GM12878 (cell line): ENCODE results near the gene SRP54. TPM values are rescaled to one million over a fixed set of nuclear protein-coding genes. Genes with fewer than 3 reads are reported as not detected.

Experiments used
- ATAC-seq: fragments of 200-7000 bp; cut with Tn5 transposase; 3 replicates; pipeline ENCODE4 v1.9.1; 2020; ENCODE audit warnings: mild to moderate bottlenecking, moderate library complexity
- BruUV-seq: library from RNA; stranded (reverse); fragments of 400-500 nt; replicated peaks from 2 replicates; lab custom pipeline; 2021; lab: Mats Ljungman, UMichigan
- CTCF ChIA-PET: fragments of 300-600 bp; sonication (Branson Sonifier 250); formaldehyde crosslinking; extraction: SDS; loops from one replicate; lab custom pipeline; 2021; ENCODE audit warnings: inconsistent platforms; lab: Yijun Ruan, JAX
- POLR2A ChIA-PET: fragments of 350-600 bp; formaldehyde crosslinking; extraction: SDS; loops from one replicate; lab custom pipeline; 2021; ENCODE audit warnings: inconsistent platforms; lab: Charles Lee
- RAD21 ChIA-PET: fragments of 300-600 bp; sonication (Branson Sonifier 250); formaldehyde crosslinking; loops from one replicate; lab custom pipeline; 2023; ENCODE audit warnings: antibody characterized with exemption; ENCODE audit not compliant: unreplicated experiment; lab: Charles Lee
- SMC1A ChIA-PET: fragments of 300-600 bp; sonication (Branson Sonifier 250); formaldehyde crosslinking; loops from one replicate; lab custom pipeline; 2023; ENCODE audit not compliant: unreplicated experiment, uncharacterized antibody; lab: Charles Lee
- DNase-seq: peaks from one replicate; pipeline ENCODE4 v3.0.0-alpha.2; 2011; ENCODE audit warnings: low read depth, low spot score
- FAIRE-seq: peaks from 3 replicates; lab custom pipeline; 2011; peaks lifted over from hg19 to GRCh38; lab: Jason Lieb, UNC
- H2AFZ ChIP-seq: 2 replicates; pipeline ENCODE4 v1.6.0; 2011; ENCODE audit warnings: low read depth, low read length, control low read depth; ENCODE audit not compliant: control insufficient read depth
- H3K27ac ChIP-seq: 2 replicates; pipeline ENCODE4 v1.5.1; 2011; ENCODE audit warnings: control low read depth; ENCODE audit not compliant: control insufficient read depth, insufficient read depth
- H3K27me3 ChIP-seq, 2 experiments: replicated peaks in 1 of 2; 2 replicates each; pipeline versions ENCODE4 v1.6.0 to v1.6.1; 2011; ENCODE audit warnings: low read length in 1 of 2; ENCODE audit not compliant: control insufficient read depth in 2 of 2, insufficient read depth in 2 of 2
- H3K36me3 ChIP-seq, 2 experiments: 2 replicates each; pipeline ENCODE4 v1.5.1; 2011; ENCODE audit warnings: low read length in 1 of 2; ENCODE audit not compliant: control insufficient read depth in 2 of 2, insufficient read depth in 2 of 2
- H3K4me1 ChIP-seq: 2 replicates; pipeline ENCODE4 v1.6.1; 2011; ENCODE audit warnings: mild to moderate bottlenecking, low read length, moderate library complexity, mixed read lengths; ENCODE audit not compliant: control insufficient read depth, insufficient read depth
- H3K4me2 ChIP-seq: 2 replicates; pipeline ENCODE4 v1.6.0; 2011; ENCODE audit warnings: control low read depth; ENCODE audit not compliant: control insufficient read depth, insufficient read depth
- H3K4me3 ChIP-seq: fragments of 200-600 bp; sonication (generic); 2 replicates; pipeline ENCODE4 v1.5.1; 2016
- H3K79me2 ChIP-seq: 2 replicates; pipeline ENCODE4 v1.6.0; 2011; ENCODE audit warnings: low read length; ENCODE audit not compliant: control insufficient read depth, insufficient read depth
- H3K9ac ChIP-seq: 2 replicates; pipeline ENCODE4 v1.8.0; 2011; ENCODE audit warnings: low read length, control low read depth, mixed read lengths; ENCODE audit not compliant: control insufficient read depth, insufficient read depth
- H3K9me3 ChIP-seq: replicated peaks from 3 replicates; pipeline ENCODE4 v1.5.1; 2011; ENCODE audit warnings: mild to moderate bottlenecking, low read length; ENCODE audit not compliant: control insufficient read depth, insufficient read depth
- H4K20me1 ChIP-seq: 2 replicates; pipeline ENCODE4 v1.6.0; 2011; ENCODE audit not compliant: control insufficient read depth, insufficient read depth
- ATF3 ChIP-seq: IDR thresholded peaks from 2 replicates; pipeline ENCODE4 v1.6.1; 2011; ENCODE audit warnings: low read depth, mild to moderate bottlenecking, low read length, moderate library complexity, borderline replicate concordance; ENCODE audit errors: extremely low read depth
- ATF7 ChIP-seq: fragments of 450-650 bp; IDR thresholded peaks from 2 replicates; pipeline ENCODE4 v1.6.1; 2016; ENCODE audit warnings: low read depth, mild to moderate bottlenecking
- BMI1 ChIP-seq: fragments of 450-650 bp; IDR thresholded peaks from 2 replicates; pipeline ENCODE4 v1.6.1; 2016; ENCODE audit warnings: mild to moderate bottlenecking, moderate library complexity, borderline replicate concordance
- CREM ChIP-seq: IDR thresholded peaks from 2 replicates; pipeline ENCODE4 v1.6.1; 2014; ENCODE audit warnings: antibody characterized with exemption, low read depth
- E2F8 ChIP-seq: fragments of 450-650 bp; IDR thresholded peaks from 2 replicates; pipeline ENCODE4 v1.6.1; 2018; ENCODE audit warnings: mild to moderate bottlenecking, low read depth, moderate library complexity; ENCODE audit not compliant: partially characterized antibody
- FOS ChIP-seq: IDR thresholded peaks from 3 replicates; pipeline ENCODE4 v1.6.1; 2011; ENCODE audit warnings: borderline replicate concordance; ENCODE audit not compliant: insufficient read length; ENCODE audit errors: extremely low read depth
- HDAC6 ChIP-seq: fragments of 200-600 bp; sonication (generic); IDR thresholded peaks from one replicate; pipeline ENCODE4 v1.8.0; 2017; ENCODE audit warnings: antibody characterized with exemption; ENCODE audit not compliant: unreplicated experiment
- MAX ChIP-seq: IDR thresholded peaks from 2 replicates; pipeline ENCODE4 v1.6.1; 2012; ENCODE audit warnings: low read depth, low read length, improper control_type of control experiment
- NFXL1 ChIP-seq: fragments of 450-650 bp; IDR thresholded peaks from 2 replicates; pipeline ENCODE4 v1.6.1; 2017; ENCODE audit warnings: antibody characterized with exemption, mild to moderate bottlenecking, borderline replicate concordance
- NR2C2 ChIP-seq: IDR thresholded peaks from 2 replicates; pipeline ENCODE4 v1.6.1; 2011; ENCODE audit warnings: borderline replicate concordance, low read depth; ENCODE audit not compliant: control insufficient read depth, insufficient read length
- RCOR1 ChIP-seq: conservative IDR thresholded peaks from 2 replicates; pipeline ENCODE4 v1.6.1; 2012; ENCODE audit warnings: low read depth, low read length, improper control_type of control experiment
- SMARCA5 ChIP-seq: fragments of 450-650 bp; IDR thresholded peaks from 2 replicates; pipeline ENCODE4 v1.6.1; 2017; ENCODE audit warnings: mild to moderate bottlenecking
- ZNF207 ChIP-seq: fragments of 450-650 bp; IDR thresholded peaks from 2 replicates; pipeline ENCODE4 v1.6.1; 2014; ENCODE audit warnings: antibody characterized with exemption, mild to moderate bottlenecking, borderline replicate concordance
- whole genome bisulfite sequencing: methylation state at CpG from one replicate; pipeline ENCODE4 v1.1.6; 2016; ENCODE audit warnings: low lambda C conversion rate; ENCODE audit not compliant: insufficient replicate concordance, insufficient coverage; ENCODE audit errors: missing lambda C conversion rate; 5-methylcytosine and 5-hydroxymethylcytosine counted together
- in situ Hi-C: fragments of 300-500 bp; cut with MboI; formaldehyde crosslinking; loops from 9 replicates; pipeline ENCODE4 v1.14.3; 2018; ENCODE audit warnings: mixed read lengths
- intact Hi-C: fragments of 100-400 bp; cut with micrococcal nuclease; formaldehyde crosslinking; loops from one replicate; pipeline ENCODE4 v1.14.2; 2022; ENCODE audit not compliant: unreplicated experiment
- polyA plus RNA-seq, 11 experiments: library from polyadenylated mRNA; depleted of rRNA in 4 of 11; unstranded in 6 of 11; stranded (reverse) in 5 of 11; fragments of >200 nt; fragmentation: Nextera tagmentation in 4 of 11; fragmentation: Illumina TruSeq in 1 of 11; extraction: Ambion mirVana in 4 of 11; extraction: Trizol in 1 of 11; gene quantifications; 1 replicate in 1 of 11; 2 replicates in 10 of 11; pipeline versions ENCODE4 v1.2.1 to v1.2.3, GENCODE V29; 2011 to 2016; ENCODE audit warnings: inconsistent platforms in 2 of 11, missing spikeins in 2 of 11, low read depth in 1 of 11
- total RNA-seq, 4 experiments: library from RNA; depleted of rRNA in 3 of 4; stranded (reverse); fragments of >200 nt in 3 of 4; fragmentation: Illumina TruSeq in 1 of 4; extraction: Trizol in 1 of 4; gene quantifications; 2 replicates each; pipeline versions ENCODE4 v1.2.1 to v1.2.3, GENCODE V29; 2013 to 2021
- TF ChIP-seq, protein P1 (sequence below): fragments of 450-650 bp; IDR thresholded peaks from 2 replicates; pipeline ENCODE4 v1.6.1; 2017; ENCODE audit warnings: mild to moderate bottlenecking, moderate library complexity

The SRP54 gene
- total and polyA plus RNA-seq, 10 of the 15 experiments (the other 5 are each of a cell fraction or from before 2014, with no cell fraction given): 54.1 to 130 (median 72.3) TPM

DNA sequence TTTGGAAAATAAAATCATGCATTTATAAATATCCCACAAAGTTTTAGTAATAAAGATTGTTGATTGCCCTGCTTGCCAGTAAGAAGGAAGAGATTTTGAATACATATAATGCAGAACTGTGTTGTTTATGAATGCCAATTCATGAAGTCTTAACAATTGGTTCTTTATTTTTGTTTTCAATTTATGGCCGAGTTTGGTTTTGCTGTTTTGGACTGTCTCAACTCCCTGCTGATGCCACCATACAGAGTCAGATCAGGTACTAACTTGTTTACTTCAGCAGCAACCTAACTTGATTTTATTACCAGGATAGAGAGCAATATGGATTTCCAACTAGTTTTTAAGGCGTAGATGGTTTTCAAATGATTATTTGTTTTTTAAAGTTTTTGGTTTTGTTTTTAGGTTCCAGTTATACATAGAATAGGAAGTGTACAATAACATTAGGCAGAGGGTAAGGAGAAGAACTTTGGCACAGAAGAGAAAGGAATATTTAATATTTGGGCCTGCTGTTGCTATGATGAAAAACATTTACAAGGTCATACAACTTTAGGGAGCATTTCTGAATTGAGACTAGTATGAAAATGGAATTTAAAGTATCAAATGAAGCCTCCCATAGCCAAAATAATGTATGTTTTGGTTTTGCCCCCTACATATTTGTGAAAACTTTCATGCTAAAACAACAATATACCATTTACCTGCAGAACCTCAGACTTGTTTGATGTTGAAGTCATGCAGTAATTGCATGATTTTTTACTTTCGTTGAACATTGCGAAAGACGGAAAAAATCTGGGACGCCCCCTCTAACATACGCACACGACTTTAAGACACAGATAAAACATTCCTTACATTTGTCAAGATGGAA, 62.4 kb downstream of the SRP54 start:
- H2AFZ ChIP-seq: peak overlapping the region; percentile 54
- POLR2A ChIA-PET: interaction anchor here (0.8 to 3.5 kb wide), 10 partner anchors 55 to 372 kb away, joined by 3 to 37 read pairs (median 4); partner anchors contain the start of genes BAZ1A, PPP2R3C, PRORP and SRP54
- no peaks in the 10 kb centered on the region for H3K27me3 ChIP-seq
- no peaks in the 10 kb centered on the region for H3K36me3 ChIP-seq
- H3K79me2 ChIP-seq: peaks cover 3% of the 10 kb centered on the region
- 12% methylated on average over 8 of the region's 8 CpGs for WGBS
- RAD21 ChIA-PET: interaction anchor here (0.8 to 2.1 kb wide), 10 partner anchors 16 to 377 kb away, joined by 3 to 29 read pairs (median 4); partner anchors contain the start of genes BAZ1A, PPP2R3C and SRP54
- H3K4me1 ChIP-seq: peaks cover 6% of the 10 kb centered on the region; the same call in 1 of the 2 replicates
- peak overlapping the region; percentile 67 for H3K27ac ChIP-seq
- FAIRE-seq (peak; percentile 13), ATAC-seq (no peak), DNase-seq (no peak)
- intact Hi-C loops (loop anchor here (5.0 kb wide), 1 partner anchor 372 kb away; no protein-coding TSS in a partner anchor), in situ Hi-C loops (loop anchor here (10.0 kb wide), 1 partner anchor 370 kb away; no protein-coding TSS in a partner anchor)
- H3K4me3 ChIP-seq: peak overlapping the region; percentile 80
- H3K4me2 ChIP-seq: peak overlapping the region; percentile 68
- no peaks in the 10 kb centered on the region for H4K20me1 ChIP-seq
- peak overlapping the region; percentile 73 for H3K9ac ChIP-seq
- TSS peak; percentile 98 for BruUV-seq
- H3K9me3 ChIP-seq: no peaks in the 10 kb centered on the region
- CTCF ChIA-PET: interaction anchor here (0.9 to 3.1 kb wide), 2 partner anchors 62 to 371 kb away, joined by 4 to 20 read pairs; partner anchors contain the start of gene SRP54
- SMC1A ChIA-PET: interaction anchor here (0.6 to 2.2 kb wide), 4 partner anchors 16 to 371 kb away, joined by 3 to 7 read pairs (median 4); partner anchors contain the start of gene PPP2R3C
- TF ChIP-seq ZNF207 (no peak), ATF3 (no peak), BMI1 (no peak), SMARCA5 (no peak), NFXL1 (no peak), RCOR1 (no peak), NR2C2 (no peak), ATF7 (no peak), MAX (no peak), FOS (no peak), CREM (no peak), E2F8 (no peak), HDAC6 (no peak)
- TF ChIP-seq, protein P1, sequence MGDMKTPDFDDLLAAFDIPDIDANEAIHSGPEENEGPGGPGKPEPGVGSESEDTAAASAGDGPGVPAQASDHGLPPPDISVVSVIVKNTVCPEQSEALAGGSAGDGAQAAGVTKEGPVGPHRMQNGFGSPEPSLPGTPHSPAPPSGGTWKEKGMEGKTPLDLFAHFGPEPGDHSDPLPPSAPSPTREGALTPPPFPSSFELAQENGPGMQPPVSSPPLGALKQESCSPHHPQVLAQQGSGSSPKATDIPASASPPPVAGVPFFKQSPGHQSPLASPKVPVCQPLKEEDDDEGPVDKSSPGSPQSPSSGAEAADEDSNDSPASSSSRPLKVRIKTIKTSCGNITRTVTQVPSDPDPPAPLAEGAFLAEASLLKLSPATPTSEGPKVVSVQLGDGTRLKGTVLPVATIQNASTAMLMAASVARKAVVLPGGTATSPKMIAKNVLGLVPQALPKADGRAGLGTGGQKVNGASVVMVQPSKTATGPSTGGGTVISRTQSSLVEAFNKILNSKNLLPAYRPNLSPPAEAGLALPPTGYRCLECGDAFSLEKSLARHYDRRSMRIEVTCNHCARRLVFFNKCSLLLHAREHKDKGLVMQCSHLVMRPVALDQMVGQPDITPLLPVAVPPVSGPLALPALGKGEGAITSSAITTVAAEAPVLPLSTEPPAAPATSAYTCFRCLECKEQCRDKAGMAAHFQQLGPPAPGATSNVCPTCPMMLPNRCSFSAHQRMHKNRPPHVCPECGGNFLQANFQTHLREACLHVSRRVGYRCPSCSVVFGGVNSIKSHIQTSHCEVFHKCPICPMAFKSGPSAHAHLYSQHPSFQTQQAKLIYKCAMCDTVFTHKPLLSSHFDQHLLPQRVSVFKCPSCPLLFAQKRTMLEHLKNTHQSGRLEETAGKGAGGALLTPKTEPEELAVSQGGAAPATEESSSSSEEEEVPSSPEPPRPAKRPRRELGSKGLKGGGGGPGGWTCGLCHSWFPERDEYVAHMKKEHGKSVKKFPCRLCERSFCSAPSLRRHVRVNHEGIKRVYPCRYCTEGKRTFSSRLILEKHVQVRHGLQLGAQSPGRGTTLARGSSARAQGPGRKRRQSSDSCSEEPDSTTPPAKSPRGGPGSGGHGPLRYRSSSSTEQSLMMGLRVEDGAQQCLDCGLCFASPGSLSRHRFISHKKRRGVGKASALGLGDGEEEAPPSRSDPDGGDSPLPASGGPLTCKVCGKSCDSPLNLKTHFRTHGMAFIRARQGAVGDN: no peak
